Thyroid gland (tissue), 4 donors: Measurements from ENCODE around the gene GFRA1.

ENCODE experiments used
- POLR2A ChIP-seq, 2 donors: fragments of 450-650 bp; IDR thresholded peaks; one replicate each; pipeline ENCODE4 v1.6.1; 2017; ENCODE audit warnings: antibody characterized with exemption in 2 of 2, mild to moderate bottlenecking in 2 of 2, moderate library complexity in 1 of 2
- TF ChIP-seq, protein P1 (sequence below), 6 experiments: fragments of 200-600 bp in 3 of 6; fragments of 450-650 bp in 3 of 6; sonication (generic) in 3 of 6; IDR thresholded peaks; one replicate each; pipeline ENCODE4 v1.5.1; 2016 to 2019; ENCODE audit warnings: antibody characterized with exemption in 6 of 6, mild to moderate bottlenecking in 2 of 6, inconsistent platforms in 1 of 6, moderate library complexity in 1 of 6

DNA sequence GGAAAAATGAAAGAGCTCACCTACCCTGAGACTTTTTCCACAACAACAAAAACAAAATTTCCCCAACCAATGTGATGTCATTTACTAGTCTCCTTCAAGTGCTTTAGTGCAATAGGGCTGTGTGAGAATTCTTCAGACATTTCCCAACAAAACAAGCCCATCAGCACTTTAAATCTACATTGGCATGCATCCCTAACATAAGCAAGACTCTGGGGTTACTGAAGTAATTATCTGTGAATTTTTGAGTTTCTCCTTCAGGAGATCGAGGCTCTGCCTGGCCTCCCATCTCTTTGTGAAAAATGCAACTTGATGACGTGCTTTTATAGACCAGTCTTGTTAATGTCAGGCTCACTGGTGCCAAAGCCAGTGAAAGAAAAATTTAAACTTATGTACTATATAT, 255.6 kb downstream of the GFRA1 start:
- TF ChIP-seq, protein P1, sequence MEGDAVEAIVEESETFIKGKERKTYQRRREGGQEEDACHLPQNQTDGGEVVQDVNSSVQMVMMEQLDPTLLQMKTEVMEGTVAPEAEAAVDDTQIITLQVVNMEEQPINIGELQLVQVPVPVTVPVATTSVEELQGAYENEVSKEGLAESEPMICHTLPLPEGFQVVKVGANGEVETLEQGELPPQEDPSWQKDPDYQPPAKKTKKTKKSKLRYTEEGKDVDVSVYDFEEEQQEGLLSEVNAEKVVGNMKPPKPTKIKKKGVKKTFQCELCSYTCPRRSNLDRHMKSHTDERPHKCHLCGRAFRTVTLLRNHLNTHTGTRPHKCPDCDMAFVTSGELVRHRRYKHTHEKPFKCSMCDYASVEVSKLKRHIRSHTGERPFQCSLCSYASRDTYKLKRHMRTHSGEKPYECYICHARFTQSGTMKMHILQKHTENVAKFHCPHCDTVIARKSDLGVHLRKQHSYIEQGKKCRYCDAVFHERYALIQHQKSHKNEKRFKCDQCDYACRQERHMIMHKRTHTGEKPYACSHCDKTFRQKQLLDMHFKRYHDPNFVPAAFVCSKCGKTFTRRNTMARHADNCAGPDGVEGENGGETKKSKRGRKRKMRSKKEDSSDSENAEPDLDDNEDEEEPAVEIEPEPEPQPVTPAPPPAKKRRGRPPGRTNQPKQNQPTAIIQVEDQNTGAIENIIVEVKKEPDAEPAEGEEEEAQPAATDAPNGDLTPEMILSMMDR (IDR thresholded peaks at IDR 0.05): no peak
- TF ChIP-seq POLR2A (IDR thresholded peaks at IDR 0.05): no peak
